Measurements from ENCODE around the gene ALOX12. TPM values are rescaled to one million over a fixed set of nuclear protein-coding genes. Genes with fewer than 3 reads are reported as not detected.

ALOX12 gene
- total RNA-seq, 1 experiment from 2014 or later, result not detected

GRCh38 chr17:7003745-7004144 is 7.9 kb downstream of the ALOX12 start:
- POLR2A ChIA-PET, result interaction anchor here (0.6 to 4.4 kb wide), 10 partner anchors 7 to 366 kb away, joined by 3 to 28 read pairs (median 6); partner anchors contain the start of genes ALOX12, RNASEK and TEKT1
- no peak overlapping the region for H3K4me3 Mint-ChIP-seq (ENCODE audit: unreplicated experiment)
- intact Hi-C loops (cut with micrococcal nuclease), result loop anchor here (1.0 kb wide), 1 partner anchor 92 kb away; no protein-coding TSS in a partner anchor
- peaks cover 6% of the 10 kb centered on the region for H3K4me1 Mint-ChIP-seq (ENCODE audit: insufficient read depth, unreplicated experiment)
- H3K27me3 Mint-ChIP-seq (ENCODE audit: insufficient read depth, unreplicated experiment), result no peaks in the 10 kb centered on the region
- CTCF ChIA-PET, result interaction anchor here (0.6 to 8.2 kb wide), 25 partner anchors 8 to 1671 kb away, joined by 3 to 137 read pairs (median 7); partner anchors contain the start of genes BCL6B and TEKT1
- TF ChIP-seq, protein P1, sequence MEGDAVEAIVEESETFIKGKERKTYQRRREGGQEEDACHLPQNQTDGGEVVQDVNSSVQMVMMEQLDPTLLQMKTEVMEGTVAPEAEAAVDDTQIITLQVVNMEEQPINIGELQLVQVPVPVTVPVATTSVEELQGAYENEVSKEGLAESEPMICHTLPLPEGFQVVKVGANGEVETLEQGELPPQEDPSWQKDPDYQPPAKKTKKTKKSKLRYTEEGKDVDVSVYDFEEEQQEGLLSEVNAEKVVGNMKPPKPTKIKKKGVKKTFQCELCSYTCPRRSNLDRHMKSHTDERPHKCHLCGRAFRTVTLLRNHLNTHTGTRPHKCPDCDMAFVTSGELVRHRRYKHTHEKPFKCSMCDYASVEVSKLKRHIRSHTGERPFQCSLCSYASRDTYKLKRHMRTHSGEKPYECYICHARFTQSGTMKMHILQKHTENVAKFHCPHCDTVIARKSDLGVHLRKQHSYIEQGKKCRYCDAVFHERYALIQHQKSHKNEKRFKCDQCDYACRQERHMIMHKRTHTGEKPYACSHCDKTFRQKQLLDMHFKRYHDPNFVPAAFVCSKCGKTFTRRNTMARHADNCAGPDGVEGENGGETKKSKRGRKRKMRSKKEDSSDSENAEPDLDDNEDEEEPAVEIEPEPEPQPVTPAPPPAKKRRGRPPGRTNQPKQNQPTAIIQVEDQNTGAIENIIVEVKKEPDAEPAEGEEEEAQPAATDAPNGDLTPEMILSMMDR (IDR thresholded peaks at IDR 0.05; ENCODE audit: unreplicated experiment), result no peak
- H3K9me3 Mint-ChIP-seq (ENCODE audit: unreplicated experiment), result no peaks in the 10 kb centered on the region
- no peak for DNase-seq (ENCODE audit: unreplicated experiment)
- no peak overlapping the region for H3K27ac Mint-ChIP-seq (ENCODE audit: low read depth, unreplicated experiment)
- peaks cover 53% of the 10 kb centered on the region for H3K36me3 Mint-ChIP-seq (ENCODE audit: insufficient read depth, unreplicated experiment)
- BruUV-seq (replicated peaks), result no TSS peak

DNA sequence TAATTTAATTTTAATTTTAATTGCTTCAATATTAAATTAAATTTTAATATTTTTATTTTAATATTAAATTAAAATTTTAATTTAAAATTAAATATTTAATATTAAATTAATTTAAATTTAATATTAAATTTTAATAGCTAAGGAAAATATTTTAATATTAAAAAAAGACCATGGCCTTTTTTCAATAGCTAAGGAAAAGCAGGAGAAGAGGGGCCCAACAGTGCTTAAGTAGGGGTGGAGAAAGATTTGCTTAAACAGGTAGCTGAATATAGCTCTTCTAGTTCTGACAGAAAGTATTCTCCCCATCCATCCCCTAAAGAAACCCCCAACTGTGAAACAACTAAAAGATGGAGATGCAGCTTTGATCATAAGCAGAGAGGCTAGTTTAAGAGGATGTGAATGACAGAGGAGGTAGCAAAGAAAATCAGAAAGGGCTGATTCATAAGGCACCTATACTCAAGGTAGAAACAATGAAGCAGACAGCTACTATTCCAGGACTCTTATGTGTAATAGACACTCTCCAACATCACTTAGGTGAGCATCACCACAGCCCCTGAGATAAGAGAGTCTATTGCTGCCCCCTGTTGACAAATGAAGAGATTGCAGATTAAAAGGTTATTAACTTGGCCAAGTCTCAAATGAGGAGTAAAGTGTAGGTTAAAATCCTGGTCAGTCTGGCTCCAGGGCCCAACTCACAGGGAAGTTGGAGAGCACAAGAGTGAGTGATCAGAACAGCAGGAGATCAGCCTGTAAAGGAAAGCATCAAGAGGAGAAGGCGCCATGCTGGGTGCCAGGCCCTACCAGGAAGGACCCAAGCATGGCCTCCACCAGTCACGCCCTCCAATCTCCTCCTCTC is 8.8 kb downstream of the ALOX12 start:
- intact Hi-C loops (cut with micrococcal nuclease), result loop anchor here (1.0 kb wide), 3 partner anchors 93 to 338 kb away; no protein-coding TSS in a partner anchor
- DNase-seq (ENCODE audit: unreplicated experiment), result peak; percentile 82
- Mint-ChIP-seq H3K36me3 (ENCODE audit: insufficient read depth, unreplicated experiment) (peaks cover 60% of the 10 kb centered on the region), H3K27me3 (ENCODE audit: insufficient read depth, unreplicated experiment) (no peaks in the 10 kb centered on the region), H3K4me1 (ENCODE audit: insufficient read depth, unreplicated experiment) (peaks cover 11% of the 10 kb centered on the region), H3K9me3 (ENCODE audit: unreplicated experiment) (no peaks in the 10 kb centered on the region), H3K4me3 (ENCODE audit: unreplicated experiment) (no peak overlapping the region), H3K27ac (ENCODE audit: low read depth, unreplicated experiment) (no peak overlapping the region)
- TF ChIP-seq, protein P1 (IDR thresholded peaks at IDR 0.05; ENCODE audit: unreplicated experiment), result peak; percentile 74
- ChIA-PET POLR2A (interaction anchor here (0.8 to 4.4 kb wide), 12 partner anchors 8 to 338 kb away, joined by 3 to 28 read pairs (median 3); partner anchors contain the start of genes ALOX12, RNASEK and TEKT1), CTCF (interaction anchor here (0.6 to 8.2 kb wide), 36 partner anchors 8 to 1672 kb away, joined by 3 to 137 read pairs (median 5); partner anchors contain the start of genes BCL6B and TEKT1)
- BruUV-seq (replicated peaks), result no TSS peak

GRCh38 chr17:7005716-7006115 is 9.9 kb downstream of the ALOX12 start:
- CTCF ChIA-PET, result interaction anchor here (0.6 to 8.2 kb wide), 8 partner anchors 16 to 341 kb away, joined by 3 to 137 read pairs (median 3); no protein-coding TSS in a partner anchor

More at GRCh38 chr17:7005716-7006115, 9.9 kb downstream of the ALOX12 start:
- intact Hi-C loops (cut with micrococcal nuclease), result loop anchor here (1.0 kb wide), 2 partner anchors 162 to 339 kb away; no protein-coding TSS in a partner anchor
- BruUV-seq (replicated peaks), result no TSS peak
- Mint-ChIP-seq H3K36me3 (ENCODE audit: insufficient read depth, unreplicated experiment) (peaks cover 60% of the 10 kb centered on the region), H3K9me3 (ENCODE audit: unreplicated experiment) (no peaks in the 10 kb centered on the region), H3K27ac (ENCODE audit: low read depth, unreplicated experiment) (no peak overlapping the region), H3K27me3 (ENCODE audit: insufficient read depth, unreplicated experiment) (no peaks in the 10 kb centered on the region), H3K4me3 (ENCODE audit: unreplicated experiment) (no peak overlapping the region), H3K4me1 (ENCODE audit: insufficient read depth, unreplicated experiment) (peaks cover 19% of the 10 kb centered on the region)
- DNase-seq (ENCODE audit: unreplicated experiment), result no peak
- TF ChIP-seq, protein P1 (IDR thresholded peaks at IDR 0.05; ENCODE audit: unreplicated experiment), result no peak
- POLR2A ChIA-PET, result interaction anchor here (1.3 kb wide), 1 partner anchor 152 kb away, joined by 3 read pairs; no protein-coding TSS in a partner anchor
